Panc1 (cell line): ENCODE results near the gene CCN5. TPM values are rescaled to one million over a fixed set of nuclear protein-coding genes. Genes with fewer than 3 reads are reported as not detected.

Experiments used
- ATAC-seq: fragments of 200-7000 bp; cut with Tn5 transposase; 2 replicates; pipeline ENCODE4 v1.9.1; 2020; ENCODE audit warnings: mild to moderate bottlenecking, moderate library complexity
- BruUV-seq: library from RNA; stranded (reverse); fragments of 400-500 nt; replicated peaks from 2 replicates; lab custom pipeline; 2021; lab: Mats Ljungman, UMichigan
- CTCF ChIA-PET: fragments of 300-600 bp; sonication (Branson Sonifier 250); formaldehyde crosslinking; loops from one replicate; lab custom pipeline; 2022; ENCODE audit warnings: antibody characterized with exemption; lab: Charles Lee
- POLR2A ChIA-PET: fragments of 300-600 bp; sonication (Branson Sonifier 250); formaldehyde crosslinking; loops from one replicate; lab custom pipeline; 2022; ENCODE audit warnings: antibody characterized with exemption; lab: Charles Lee
- DNase-seq: peaks from one replicate; pipeline ENCODE4 v3.0.0-alpha.2; 2010; ENCODE audit warnings: low read depth, low spot score
- H3K27ac ChIP-seq: 2 replicates; pipeline ENCODE4 v1.5.1; 2011; ENCODE audit warnings: mild to moderate bottlenecking, low read length, inconsistent platforms
- H3K27me3 ChIP-seq: fragments of 200-500 bp; sonication (Bioruptor generic); 2 replicates; pipeline ENCODE4 v1.6.0; 2014; ENCODE audit warnings: low read length, inconsistent platforms; ENCODE audit not compliant: control insufficient read depth, insufficient read depth
- H3K36me3 ChIP-seq: fragments of 200-500 bp; sonication (Bioruptor generic); 2 replicates; pipeline ENCODE4 v1.5.1; 2014; ENCODE audit warnings: inconsistent platforms, mild to moderate bottlenecking, low read length, moderate library complexity; ENCODE audit not compliant: control insufficient read depth, insufficient read depth
- H3K4me1 ChIP-seq: 2 replicates; pipeline ENCODE4 v1.5.1; 2011; ENCODE audit warnings: inconsistent platforms, mild to moderate bottlenecking, low read length, moderate library complexity; ENCODE audit not compliant: control insufficient read depth, insufficient read depth
- H3K4me3 ChIP-seq, 2 experiments: 2 replicates each; pipeline ENCODE4 v1.5.1; 2011 to 2012; ENCODE audit warnings: low read depth in 2 of 2, low read length in 2 of 2, mild to moderate bottlenecking in 2 of 2, inconsistent platforms in 1 of 2, moderate library complexity in 1 of 2
- H3K9me3 ChIP-seq: fragments of 200-500 bp; sonication (Bioruptor generic); 2 replicates; pipeline ENCODE4 v1.5.1; 2014; ENCODE audit warnings: low read depth, mild to moderate bottlenecking, inconsistent platforms, low read length, moderate library complexity; ENCODE audit not compliant: control insufficient read depth, insufficient read depth
- POLR2AphosphoS5 ChIP-seq: IDR thresholded peaks from 2 replicates; pipeline ENCODE4 v1.6.1; 2012; ENCODE audit warnings: mild to moderate bottlenecking, low read depth, low read length, moderate library complexity
- SIN3A ChIP-seq: IDR thresholded peaks from 2 replicates; pipeline ENCODE4 v1.6.1; 2012; ENCODE audit warnings: low read depth, mild to moderate bottlenecking, low read length, moderate library complexity, borderline replicate concordance; ENCODE audit not compliant: insufficient read depth
- TCF7L2 ChIP-seq: IDR thresholded peaks from 2 replicates; pipeline ENCODE4 v1.6.1; 2011; ENCODE audit warnings: mild to moderate bottlenecking, low read depth, low read length, inconsistent platforms
- in situ Hi-C: cut with HindIII; loops from 2 replicates; pipeline ENCODE4 v1.10.0; 2016; ENCODE audit warnings: low sequenced_read_pairs, low pct_unique_long_range_greater_than_20kb
- intact Hi-C: fragments of 100-400 bp; cut with micrococcal nuclease; formaldehyde crosslinking; loops from one replicate; pipeline ENCODE4 v1.10.0; 2022; ENCODE audit not compliant: unreplicated experiment
- total RNA-seq: library from RNA; stranded (reverse); gene quantifications from one replicate; pipeline ENCODE4 v1.2.1, GENCODE V29; 2021; ENCODE audit not compliant: unreplicated experiment
- TF ChIP-seq, protein P1 (sequence below): fragments of 450-650 bp; IDR thresholded peaks from 2 replicates; pipeline ENCODE4 v1.5.1; 2017; ENCODE audit warnings: mild to moderate bottlenecking
- TF ChIP-seq, protein P2 (sequence below), 2 experiments: IDR thresholded peaks; 2 replicates each; pipeline ENCODE4 v1.6.1; 2011 to 2012; ENCODE audit warnings: low read depth in 2 of 2, control low read depth in 1 of 2, low read length in 1 of 2, mild to moderate bottlenecking in 1 of 2, moderate library complexity in 1 of 2; ENCODE audit not compliant: insufficient read depth in 1 of 2

The CCN5 gene
- total RNA-seq, 1 experiment from 2014 or later, result 15.2 TPM

DNA sequence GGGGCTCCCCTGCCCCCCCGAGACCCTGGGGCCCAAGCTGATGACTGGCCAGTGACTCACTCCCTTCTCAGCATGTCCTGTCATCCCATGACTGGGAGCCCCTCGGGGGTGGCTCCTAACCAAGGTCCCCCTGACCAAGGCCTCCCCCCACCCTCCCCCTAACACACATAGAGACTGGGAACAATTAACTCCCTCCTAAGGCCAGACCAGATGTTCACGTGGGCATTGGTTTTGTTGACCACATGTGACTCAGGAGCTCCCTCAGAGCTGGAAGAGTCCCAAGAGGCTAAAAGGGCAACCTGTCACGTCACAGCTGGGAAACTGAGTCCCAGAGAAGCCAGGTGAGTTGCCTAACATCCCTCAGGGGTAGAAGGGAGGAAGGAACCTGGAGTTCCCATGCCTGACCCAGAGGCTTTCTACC, 10.6 kb upstream of the CCN5 start:
- Histone ChIP-seq H3K36me3 (no peaks in the 10 kb centered on the region), H3K9me3 (no peaks in the 10 kb centered on the region), H3K27me3 (no peaks in the 10 kb centered on the region), H3K27ac (peak overlapping the region; percentile 79), H3K4me3 (no peak overlapping the region), H3K4me1 (peaks cover 52% of the 10 kb centered on the region)
- no peak for ATAC-seq
- CTCF ChIA-PET, result no interaction called here
- no TSS peak for BruUV-seq
- POLR2A ChIA-PET, result no interaction called here
- in situ Hi-C loops (no loop called here), intact Hi-C loops (no loop called here)
- TF ChIP-seq, protein P1, sequence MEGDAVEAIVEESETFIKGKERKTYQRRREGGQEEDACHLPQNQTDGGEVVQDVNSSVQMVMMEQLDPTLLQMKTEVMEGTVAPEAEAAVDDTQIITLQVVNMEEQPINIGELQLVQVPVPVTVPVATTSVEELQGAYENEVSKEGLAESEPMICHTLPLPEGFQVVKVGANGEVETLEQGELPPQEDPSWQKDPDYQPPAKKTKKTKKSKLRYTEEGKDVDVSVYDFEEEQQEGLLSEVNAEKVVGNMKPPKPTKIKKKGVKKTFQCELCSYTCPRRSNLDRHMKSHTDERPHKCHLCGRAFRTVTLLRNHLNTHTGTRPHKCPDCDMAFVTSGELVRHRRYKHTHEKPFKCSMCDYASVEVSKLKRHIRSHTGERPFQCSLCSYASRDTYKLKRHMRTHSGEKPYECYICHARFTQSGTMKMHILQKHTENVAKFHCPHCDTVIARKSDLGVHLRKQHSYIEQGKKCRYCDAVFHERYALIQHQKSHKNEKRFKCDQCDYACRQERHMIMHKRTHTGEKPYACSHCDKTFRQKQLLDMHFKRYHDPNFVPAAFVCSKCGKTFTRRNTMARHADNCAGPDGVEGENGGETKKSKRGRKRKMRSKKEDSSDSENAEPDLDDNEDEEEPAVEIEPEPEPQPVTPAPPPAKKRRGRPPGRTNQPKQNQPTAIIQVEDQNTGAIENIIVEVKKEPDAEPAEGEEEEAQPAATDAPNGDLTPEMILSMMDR, result no peak
- no peak for TF ChIP-seq TCF7L2
- no peak for TF ChIP-seq POLR2AphosphoS5
- TF ChIP-seq, protein P2, sequence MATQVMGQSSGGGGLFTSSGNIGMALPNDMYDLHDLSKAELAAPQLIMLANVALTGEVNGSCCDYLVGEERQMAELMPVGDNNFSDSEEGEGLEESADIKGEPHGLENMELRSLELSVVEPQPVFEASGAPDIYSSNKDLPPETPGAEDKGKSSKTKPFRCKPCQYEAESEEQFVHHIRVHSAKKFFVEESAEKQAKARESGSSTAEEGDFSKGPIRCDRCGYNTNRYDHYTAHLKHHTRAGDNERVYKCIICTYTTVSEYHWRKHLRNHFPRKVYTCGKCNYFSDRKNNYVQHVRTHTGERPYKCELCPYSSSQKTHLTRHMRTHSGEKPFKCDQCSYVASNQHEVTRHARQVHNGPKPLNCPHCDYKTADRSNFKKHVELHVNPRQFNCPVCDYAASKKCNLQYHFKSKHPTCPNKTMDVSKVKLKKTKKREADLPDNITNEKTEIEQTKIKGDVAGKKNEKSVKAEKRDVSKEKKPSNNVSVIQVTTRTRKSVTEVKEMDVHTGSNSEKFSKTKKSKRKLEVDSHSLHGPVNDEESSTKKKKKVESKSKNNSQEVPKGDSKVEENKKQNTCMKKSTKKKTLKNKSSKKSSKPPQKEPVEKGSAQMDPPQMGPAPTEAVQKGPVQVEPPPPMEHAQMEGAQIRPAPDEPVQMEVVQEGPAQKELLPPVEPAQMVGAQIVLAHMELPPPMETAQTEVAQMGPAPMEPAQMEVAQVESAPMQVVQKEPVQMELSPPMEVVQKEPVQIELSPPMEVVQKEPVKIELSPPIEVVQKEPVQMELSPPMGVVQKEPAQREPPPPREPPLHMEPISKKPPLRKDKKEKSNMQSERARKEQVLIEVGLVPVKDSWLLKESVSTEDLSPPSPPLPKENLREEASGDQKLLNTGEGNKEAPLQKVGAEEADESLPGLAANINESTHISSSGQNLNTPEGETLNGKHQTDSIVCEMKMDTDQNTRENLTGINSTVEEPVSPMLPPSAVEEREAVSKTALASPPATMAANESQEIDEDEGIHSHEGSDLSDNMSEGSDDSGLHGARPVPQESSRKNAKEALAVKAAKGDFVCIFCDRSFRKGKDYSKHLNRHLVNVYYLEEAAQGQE (IDR thresholded peaks at IDR 0.05; ENCODE audit: insufficient read depth in 1 of 2, low read depth in 2 of 2, low read length in 1 of 2), result no peak
- TF ChIP-seq SIN3A, result no peak
- DNase-seq, result no peak

DNA sequence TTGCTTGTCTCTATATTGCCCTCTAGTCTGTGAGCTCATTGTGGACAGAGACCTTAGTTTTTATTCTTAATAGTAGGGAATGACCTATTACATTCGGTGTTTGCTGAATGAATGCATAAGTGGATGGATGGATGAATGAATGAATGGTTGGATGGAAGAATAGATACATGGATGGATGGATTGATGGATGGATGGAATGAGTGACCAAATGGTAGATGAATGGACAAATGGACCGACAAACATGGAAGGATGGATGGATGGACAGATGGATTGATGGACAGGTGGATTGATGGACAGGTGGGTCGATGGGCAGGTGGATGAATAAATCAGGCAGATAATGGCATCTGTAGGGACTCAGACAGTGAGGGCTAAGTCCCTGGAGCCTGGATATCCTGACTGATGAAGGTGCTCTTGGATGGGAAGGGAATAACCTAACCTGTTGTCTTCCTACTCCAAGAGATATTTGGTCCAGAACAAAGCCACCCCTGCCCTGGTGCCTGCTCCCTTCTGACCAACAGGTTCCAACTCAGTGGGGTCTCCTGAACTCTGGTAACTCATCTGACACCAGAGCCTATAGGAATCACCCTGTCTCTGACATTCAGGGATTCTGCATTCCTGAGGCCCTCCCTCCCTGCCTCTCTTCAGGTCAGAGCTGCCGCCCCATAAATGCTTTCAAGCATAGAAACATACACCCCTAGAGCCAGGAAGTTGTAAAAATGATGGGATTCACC, 9.6 kb upstream of the CCN5 start:
- Histone ChIP-seq H3K4me1 (peaks cover 50% of the 10 kb centered on the region), H3K9me3 (no peaks in the 10 kb centered on the region), H3K4me3 (no peak overlapping the region), H3K27me3 (no peaks in the 10 kb centered on the region), H3K27ac (peak overlapping the region; percentile 79), H3K36me3 (no peaks in the 10 kb centered on the region)
- ChIA-PET CTCF (interaction anchor here (0.5 kb wide), 1 partner anchor 255 kb away, joined by 3 read pairs; the partner anchor contains the start of gene TOMM34), POLR2A (no interaction called here)
- in situ Hi-C loops (no loop called here), intact Hi-C loops (no loop called here)
- no TSS peak for BruUV-seq
- ATAC-seq (no peak), DNase-seq (no peak)
- TF ChIP-seq, protein P1, result no peak
- TF ChIP-seq, protein P2 (IDR thresholded peaks at IDR 0.05; ENCODE audit: insufficient read depth in 1 of 2, low read depth in 2 of 2, low read length in 1 of 2), result no peak
- TF ChIP-seq POLR2AphosphoS5 (no peak), SIN3A (no peak), TCF7L2 (no peak)
